HG03175 (cell line): ENCODE measurements around the gene ARHGEF7.

Experiments
- ATAC-seq: cut with Tn5 transposase; IDR thresholded peaks from one replicate; pipeline ENCODE4 v1.9.1; 2021; ENCODE audit warnings: mild to moderate bottlenecking, moderate library complexity; ENCODE audit not compliant: unreplicated experiment

The ARHGEF7 gene

DNA sequence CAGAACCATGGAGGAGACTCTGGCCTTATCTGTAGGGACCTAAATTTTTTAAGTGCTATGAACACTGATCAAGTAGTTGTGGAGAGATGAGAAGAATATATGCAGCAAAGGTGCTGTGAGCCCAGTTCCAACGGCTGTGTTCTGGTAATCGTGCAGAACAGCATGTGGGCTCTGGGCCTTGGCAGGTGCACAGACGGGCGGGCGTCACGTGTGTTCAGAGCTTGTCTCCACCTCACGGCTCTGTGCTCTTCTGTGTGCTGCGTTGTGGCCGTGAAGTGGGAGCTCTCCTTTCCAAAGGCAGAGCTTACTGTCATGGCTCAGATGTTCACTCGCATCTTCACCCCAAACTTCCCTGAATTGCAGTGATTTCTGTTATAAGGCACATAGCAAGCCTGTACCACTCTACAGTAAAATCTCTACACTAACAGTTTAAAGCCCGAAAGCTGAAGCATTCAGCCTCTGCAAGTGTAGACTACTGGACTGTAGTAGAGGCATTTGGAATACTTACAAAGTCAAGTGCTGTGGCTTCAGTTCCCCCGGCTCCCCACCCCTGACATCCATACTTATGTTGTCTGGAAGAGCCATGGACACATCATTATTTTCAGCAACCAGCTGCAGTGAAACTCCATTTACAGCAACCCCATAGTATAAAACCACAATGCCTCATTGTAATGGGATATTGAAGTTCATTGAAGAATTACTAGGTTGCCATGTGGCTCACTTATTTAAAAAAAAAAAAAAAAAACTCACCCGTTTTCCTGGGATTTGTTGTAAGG is 177.8 kb downstream of the ARHGEF7 start:
- ATAC-seq, result no peak

DNA sequence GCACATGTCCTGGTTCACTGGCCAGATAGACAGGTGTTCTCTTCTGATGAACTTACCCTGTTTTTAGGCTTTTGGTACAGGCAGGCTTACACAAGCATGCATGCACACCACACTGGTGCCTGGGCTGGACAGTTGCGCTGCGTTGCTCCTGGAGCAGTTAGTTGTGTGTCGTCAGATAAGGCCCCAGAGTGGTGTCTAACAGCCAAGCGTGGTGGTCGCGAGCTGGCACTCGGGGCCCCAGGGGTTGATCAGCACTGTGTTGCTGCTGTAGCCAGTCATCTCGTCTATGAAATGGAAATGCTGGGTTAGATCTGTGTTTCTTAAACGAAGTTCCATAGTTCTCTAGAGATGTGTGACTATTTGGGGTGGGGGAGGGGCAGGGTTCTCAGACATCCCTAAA is 180.8 kb downstream of the ARHGEF7 start:
- ATAC-seq, result no peak

DNA sequence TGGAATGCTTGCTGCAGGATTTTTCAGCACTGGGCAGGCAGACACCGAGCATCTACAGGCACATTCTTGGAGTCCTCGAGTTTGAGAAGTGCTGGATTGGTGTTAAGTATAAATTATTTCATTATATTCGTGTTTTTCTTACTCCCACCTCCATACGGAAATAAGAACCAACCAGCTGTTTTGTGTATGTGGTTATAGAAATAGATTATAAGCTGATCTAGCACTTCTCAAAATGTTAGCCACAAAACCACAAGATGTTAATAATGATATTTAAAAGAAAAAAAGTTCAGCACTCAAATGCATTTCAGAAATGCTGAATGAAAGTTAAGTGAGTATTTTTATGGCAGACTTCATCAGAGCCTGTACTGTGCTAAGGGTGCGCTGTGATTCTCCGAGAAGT is 181.3 kb downstream of the ARHGEF7 start:
- ATAC-seq, result no peak

DNA sequence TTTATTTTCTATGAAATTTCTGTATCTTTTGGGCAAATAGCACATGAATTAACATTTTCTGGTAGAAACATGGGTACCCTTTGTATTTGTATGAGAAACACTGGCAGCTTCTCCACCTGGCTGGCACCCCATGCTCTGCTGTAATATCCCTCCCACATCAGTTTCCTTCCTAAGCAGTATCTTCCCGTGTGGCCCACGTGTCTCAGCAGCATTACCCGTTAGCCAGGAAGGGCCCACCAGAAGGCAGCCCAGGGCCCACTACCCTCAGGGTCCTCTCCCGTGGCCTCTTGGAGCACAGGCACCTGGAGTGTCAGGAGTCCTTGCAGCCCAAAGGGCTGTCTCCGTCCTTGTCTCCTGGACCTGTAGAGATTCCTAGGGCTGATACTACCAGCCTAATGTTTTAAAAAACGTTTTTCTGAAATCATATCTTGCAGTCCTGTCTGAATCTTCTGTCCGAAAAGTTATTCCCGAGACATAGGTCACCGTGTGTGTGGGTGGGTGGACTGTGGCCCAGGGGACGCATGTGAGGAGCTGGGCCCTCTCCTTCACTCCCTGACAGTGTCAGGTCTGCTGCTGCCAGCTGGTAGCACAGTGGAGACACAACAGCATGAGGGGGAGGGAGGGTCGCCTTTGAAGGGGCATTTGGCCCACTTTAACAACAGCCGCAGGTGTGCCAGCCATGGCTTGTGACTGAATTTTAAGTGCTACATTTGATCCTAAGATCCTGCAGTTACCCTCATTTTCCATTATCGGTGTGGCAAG is 183.3 kb downstream of the ARHGEF7 start:
- ATAC-seq, result no peak

DNA sequence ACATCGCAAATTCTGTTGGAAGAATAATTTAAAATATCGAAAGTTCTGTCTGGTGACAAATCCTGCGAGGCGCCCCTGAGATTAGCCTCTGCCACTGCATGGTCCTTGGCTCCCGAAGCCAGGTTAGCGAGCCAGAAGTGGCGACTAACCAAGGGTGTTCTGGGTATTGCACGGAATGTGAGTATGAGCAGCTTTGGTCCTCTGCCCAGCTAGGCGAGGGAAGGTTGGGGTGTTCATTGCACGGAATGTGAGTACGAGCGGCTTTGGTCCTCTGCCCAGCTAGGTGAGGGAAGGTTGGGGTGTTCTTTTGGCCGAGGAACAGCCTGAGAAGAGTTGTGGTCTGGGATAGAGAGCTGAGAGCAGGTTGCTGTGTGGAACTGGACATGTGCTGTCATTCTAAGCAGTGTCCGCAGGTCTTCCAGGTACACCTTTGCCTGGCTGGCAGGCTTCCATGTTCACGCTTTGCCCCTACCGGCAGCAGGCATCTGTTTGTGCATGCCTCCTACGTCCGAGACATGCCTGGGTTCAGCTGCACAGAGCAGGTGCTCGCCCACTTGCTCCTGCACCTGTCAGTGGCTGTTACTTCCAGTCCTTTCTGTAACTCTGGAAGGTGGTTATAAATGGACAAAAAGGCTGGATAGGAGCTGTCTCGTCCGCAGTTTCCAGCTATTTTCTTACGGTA is 187.1 kb downstream of the ARHGEF7 start:
- ATAC-seq, result no peak

DNA sequence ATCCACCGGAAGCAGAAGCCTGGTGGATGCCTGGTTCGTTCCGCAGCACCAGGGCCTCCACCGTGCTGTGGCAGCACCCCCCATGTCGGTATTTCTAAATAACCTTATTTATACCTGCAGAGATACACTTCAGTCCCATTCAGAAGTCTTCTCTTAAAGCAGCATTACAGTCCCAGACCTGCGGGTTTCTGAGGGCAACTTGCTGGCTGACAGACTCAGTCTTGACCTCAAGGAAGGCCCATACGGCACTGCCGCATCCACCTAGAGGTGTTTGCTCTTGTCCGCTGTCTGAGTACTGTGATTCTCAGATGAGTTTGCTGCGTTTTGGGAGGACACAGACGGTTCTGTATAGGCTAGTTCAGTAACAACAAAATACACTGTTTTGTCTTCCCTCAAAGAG is 188.4 kb downstream of the ARHGEF7 start:
- ATAC-seq, result no peak

DNA sequence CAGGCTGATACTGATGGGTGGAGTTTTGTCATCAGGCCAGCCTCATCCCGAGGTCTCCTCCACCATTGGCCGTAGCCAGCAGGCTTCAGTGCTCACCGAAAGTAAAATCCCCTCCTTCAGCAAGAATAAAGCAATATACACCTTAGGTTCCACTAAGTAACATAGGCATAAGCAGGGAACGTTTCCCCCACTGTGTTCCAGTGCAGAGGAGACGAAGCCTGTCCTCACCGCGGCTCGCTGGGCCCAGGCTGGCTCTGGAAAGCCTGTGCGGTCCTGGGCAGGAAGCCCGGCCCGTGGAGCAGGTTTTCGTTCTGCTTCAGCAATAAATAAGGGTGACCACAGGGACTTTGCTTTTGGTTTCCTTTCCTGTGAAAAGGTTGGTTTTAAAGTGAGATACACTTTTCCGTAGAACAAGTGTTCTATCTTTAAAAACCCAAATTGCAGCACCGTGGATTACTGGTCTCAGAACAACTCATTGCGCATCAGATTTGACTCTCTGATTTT is 189.0 kb downstream of the ARHGEF7 start:
- ATAC-seq, result peak; percentile 84

DNA sequence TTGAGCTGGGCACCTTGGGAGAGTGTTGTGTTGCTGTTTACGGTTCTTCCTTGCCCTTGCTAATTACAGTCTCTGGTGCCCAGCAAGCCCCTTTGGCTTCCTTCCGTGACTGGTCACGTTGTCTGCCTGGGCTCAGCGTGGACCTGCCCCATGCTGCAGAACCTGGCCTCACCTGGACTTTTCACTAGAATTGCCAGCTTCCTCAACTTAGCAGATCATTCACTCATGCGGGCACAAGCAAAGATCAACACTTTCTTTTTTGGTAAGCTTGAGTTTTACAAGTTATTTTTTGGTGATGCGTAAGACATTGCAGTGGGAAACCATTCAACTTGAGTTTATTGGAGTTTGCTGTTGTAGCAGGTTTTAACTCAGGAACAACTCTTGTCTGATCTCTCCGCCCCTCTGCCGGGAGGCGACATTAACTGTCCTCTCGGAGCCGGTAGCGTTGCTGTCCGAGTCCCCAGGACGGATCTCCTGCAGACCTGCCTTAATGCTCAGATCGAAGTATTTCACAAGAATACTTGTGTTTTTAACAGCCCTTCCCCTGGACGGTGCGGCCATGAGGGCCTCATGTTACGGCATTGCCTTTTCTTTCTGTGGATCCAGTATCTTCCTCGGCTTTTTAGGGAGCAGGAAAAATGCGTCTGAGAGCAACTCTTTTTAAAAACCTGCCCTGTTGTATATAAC is 189.6 kb downstream of the ARHGEF7 start:
- ATAC-seq, result no peak

DNA sequence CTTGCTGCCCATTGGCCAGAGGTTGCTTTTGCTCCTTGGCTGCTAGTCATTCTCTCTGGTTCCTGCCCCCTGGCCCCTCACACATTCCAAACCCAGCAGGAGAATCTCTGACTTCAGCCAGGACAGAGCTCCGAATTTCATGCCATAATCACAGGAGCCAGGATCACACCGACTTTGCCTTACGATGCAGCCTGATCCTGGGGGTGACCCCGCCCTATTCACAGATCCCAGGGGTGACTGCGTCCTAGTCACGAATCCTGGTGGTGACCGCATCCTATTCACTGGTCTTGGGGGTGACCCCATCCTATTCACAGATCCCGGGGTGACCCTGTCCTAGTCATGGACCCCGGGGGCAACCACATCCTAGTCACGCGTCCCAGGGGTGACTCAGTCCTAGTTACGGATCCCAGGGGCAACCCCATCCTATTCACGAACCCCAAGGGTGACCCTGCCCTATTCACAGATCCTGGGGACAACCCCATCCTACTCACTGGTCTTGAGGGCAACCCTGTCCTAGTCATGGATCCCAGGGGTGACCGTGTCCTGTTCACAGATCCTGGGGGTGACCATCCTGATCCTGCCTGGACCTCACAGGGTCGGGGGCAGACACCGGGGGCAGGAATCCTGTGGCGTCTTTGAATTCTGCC is 198.0 kb downstream of the ARHGEF7 start:
- ATAC-seq, result no peak

DNA sequence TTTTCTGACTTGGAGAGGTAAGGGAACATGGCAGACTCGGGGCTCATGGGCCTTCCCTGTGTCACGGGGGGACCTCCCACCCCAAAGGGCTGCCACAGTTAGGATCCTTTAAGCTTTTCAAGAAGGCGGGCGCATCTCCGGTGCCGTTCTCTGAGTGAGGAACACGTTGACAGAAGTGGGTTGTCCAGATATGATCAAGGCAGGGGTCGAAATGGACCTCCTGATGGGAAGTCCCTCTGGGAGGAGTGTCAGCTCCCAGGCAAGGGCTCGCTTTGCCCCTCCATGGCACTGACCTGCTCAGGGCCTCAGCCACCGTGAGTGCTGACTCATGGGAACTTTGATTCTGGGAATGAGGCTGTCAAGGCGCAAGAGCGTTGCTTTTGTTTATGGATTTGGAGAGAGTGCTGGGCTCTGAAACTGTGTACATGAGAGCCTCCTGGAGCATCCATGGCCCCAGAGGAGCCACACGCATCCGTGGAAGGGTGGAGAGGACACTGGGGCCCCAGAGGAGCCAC is 198.9 kb downstream of the ARHGEF7 start:
- ATAC-seq, result no peak

DNA sequence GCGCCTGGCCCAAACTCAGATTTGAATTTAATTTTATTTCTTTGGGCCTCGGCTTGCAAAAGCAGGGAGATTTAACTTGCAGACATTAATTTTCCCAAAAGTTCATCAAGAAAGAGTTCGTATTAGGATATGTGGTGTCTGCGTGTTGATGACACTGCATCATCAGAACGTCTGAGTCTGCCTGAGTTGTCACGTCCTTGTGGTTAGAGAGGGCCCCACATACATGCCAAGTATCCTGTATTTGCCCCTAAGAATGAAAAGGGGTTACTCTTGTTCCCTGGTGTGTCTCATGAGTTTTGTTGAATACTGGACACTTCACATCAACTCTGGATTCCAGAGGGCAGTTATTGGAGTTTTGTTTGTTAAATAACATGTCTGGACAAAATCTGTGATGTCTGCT is 199.7 kb downstream of the ARHGEF7 start:
- ATAC-seq, result no peak

DNA sequence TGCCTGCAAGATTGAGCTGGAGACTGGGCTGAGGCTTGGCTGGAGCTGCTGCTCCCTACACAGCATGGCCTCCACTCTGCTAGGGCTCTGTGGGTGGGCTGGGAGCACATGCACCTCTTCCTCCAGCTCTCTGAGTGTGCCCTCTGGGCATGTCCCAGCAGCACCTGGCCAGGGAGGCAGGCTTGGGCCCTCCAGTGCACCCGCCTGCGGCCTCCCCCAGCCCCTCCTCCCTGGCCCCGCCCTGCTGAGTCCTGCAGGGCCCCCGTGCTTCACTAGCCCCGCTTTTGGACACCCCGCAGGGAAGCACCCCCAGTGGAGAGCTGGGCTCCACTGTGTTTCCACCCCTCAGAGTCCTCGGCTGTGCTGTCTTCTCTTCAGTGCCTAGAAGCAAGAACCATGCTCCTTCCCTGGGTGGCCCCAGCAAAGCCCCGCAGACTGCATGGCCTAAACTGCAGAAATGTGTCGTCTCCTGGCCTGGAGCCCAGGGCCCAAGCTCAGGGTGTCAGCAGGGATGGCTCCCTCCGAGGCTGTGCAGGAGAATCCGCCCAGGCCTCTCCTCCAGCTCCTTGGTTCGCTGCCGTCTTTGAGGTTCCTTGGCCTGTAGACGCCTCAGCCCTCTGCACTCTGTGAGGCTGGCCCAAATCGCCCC is 200.4 kb downstream of the ARHGEF7 start:
- ATAC-seq, result no peak

DNA sequence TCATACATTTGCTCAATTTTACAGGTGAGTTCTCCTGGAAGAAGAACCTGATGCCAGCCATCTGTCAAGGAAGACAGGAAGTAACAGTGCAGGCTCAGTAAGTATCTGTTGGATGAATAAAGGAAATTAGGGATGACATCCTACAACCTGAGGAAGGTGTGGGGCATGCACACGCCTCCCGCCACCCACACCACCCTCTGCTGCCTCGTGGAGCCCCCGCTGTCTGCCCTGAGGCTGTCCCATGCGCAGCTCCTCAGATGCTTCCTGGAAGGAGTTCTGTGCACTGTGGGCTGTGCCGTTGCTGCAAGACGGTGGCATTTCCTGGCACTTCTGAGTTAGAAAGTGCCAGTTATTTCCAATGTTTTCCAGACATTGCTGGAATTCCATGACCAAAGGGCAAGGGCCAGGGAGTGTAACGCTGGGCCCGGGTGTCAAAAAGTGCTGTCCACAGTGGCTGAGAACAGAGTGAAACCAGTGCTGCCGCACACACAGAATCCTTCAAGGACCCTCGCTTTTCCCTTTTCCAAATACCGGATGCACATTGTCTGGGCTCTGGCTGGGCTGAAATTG is 201.1 kb downstream of the ARHGEF7 start:
- ATAC-seq, result no peak

DNA sequence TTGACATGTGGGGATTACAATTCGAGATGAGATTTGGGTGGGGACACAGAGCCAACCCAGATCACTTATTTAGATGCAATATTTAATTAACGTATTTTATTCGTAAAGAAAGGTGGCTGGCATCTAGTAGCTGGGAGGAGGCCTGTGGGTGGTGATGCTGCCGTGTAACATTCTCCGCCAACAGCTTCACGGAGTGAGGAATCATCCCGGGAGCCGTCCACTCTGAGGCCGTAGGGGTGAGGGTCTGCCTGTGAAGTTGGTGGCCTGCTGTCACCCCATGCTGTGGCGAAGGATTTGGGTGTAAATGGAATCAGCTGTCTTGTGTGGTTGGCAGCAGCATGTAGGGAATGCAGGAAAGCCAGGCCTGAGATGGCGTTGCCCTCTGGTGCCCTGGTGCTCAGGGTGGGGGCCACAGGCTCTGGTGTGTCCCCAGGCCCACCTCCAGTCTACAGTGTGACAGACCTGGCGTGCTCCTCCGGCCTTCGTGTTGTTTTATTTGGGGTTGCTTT is 202.0 kb downstream of the ARHGEF7 start:
- no peak for ATAC-seq

DNA sequence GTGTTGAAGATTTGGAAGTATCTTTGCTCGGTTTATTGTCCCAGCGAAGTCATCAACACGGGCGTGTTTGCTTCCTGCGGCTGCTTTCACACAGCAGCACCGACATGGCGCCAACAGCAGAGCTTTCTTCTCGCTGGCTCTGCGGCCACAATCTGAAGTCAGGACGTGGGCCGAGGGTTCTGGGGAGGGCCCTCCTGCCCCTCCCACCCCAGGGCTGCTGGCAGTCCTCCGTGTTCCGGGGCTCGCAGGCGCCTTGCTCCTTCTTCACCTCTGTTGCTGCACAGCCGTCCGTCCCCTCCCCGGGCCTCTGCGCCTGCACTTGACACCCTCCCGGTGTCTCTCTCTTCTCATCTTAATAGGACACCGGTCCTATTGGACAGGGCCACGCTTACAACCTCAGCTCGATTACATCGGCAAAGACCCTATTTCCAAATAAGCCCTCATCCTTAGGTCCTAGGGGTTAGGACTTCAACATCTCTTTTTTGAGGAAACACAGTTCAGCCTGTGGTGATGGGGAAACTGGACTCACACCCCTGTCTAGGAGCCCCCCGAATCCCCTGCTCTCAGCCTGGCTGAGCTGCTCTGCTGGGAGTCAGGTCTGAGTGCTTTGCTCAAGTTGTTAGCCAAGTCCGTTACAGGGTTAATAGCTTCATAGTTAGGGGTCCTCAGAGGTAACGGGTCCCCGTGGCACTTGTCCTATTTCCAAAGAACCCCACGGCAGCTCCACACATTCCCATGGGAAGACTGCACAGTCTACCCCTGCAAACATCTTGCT is 202.6 kb downstream of the ARHGEF7 start:
- ATAC-seq, result no peak

DNA sequence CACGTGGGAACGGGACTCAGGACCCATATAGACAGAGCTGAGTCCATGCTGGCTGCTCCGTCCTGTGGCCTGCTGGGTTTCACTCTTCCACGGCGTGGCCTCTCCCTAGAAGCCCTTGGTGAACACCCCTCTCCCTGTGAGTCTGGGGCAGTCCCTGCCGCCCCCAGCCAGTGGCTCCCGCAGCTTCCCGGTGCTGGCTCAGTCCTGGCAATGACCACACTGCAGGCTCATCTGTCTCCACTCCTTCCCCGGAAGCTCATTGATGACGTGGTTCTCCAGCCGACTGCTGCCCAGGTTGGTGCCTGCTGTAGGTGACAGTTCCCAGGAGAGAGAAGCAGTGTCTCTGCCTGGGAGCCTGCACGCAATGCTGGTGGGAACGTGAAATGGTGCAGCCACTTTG is 203.3 kb downstream of the ARHGEF7 start:
- no peak for ATAC-seq

DNA sequence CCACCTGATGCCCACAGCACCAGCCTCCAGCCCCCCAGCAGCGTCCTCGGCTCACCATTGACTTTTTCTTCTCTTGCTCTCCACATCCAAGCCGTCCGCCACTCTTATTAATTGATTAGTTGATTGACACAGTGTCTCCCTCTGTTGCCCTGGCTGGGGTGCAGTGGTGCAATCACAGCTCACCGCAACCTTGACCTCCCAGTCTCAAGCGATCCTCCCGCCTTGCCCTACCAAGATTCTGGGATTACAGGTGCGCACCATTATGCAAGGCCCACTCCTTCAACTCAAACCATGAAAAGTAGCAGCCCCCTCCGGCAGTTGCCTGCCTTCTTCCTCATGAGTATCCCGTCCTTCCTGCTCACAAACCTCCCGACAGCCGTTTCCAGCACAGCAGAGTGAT is 204.4 kb downstream of the ARHGEF7 start:
- ATAC-seq, result no peak
